K562 (cell line): ENCODE results near the gene FAM83D. TPM values are rescaled to one million over a fixed set of nuclear protein-coding genes. Genes with fewer than 3 reads are reported as not detected.

Experiments used
- ARID1B ChIP-seq: fragments of 450-650 bp; IDR thresholded peaks from 2 replicates; pipeline ENCODE4 v1.6.1; 2016; ENCODE audit warnings: antibody characterized with exemption, mild to moderate bottlenecking, inconsistent platforms
- CBFA2T3 ChIP-seq: fragments of 450-650 bp; IDR thresholded peaks from 2 replicates; pipeline ENCODE4 v1.6.1; 2017
- ELF1 ChIP-seq: fragments of 200-800 bp; sonication (Bioruptor generic); IDR thresholded peaks from 2 replicates; pipeline ENCODE4 v1.6.1; 2016; ENCODE audit warnings: missing genetic modification characterization, missing compliant biosample characterization
- GTF2E2 ChIP-seq: fragments of 200-800 bp; sonication (Bioruptor generic); IDR thresholded peaks from 2 replicates; pipeline ENCODE4 v1.6.1; 2016; ENCODE audit warnings: missing genetic modification characterization, missing compliant biosample characterization
- HDGF ChIP-seq: fragments of 450-650 bp; IDR thresholded peaks from 2 replicates; pipeline ENCODE4 v1.6.1; 2016
- HOXB6 ChIP-seq: fragments of 250-450 bp; sonication (Bioruptor Pico); IDR thresholded peaks from 2 replicates; pipeline ENCODE4 v1.5.1; 2022; ENCODE audit warnings: mild to moderate bottlenecking, borderline replicate concordance
- ILF3 ChIP-seq: fragments of 450-650 bp; IDR thresholded peaks from 2 replicates; pipeline ENCODE4 v1.6.1; 2018; ENCODE audit warnings: antibody characterized with exemption, mild to moderate bottlenecking, moderate library complexity, borderline replicate concordance
- MAFK ChIP-seq: IDR thresholded peaks from 2 replicates; pipeline ENCODE4 v1.6.1; 2011; ENCODE audit warnings: low read length, improper control_type of control experiment
- RBBP5 ChIP-seq: fragments of 200-600 bp; sonication (generic); IDR thresholded peaks from 2 replicates; pipeline ENCODE4 v1.6.1; 2012; ENCODE audit warnings: borderline replicate concordance, mild to moderate bottlenecking, low read length, control low read depth, inconsistent platforms; ENCODE audit not compliant: insufficient read depth, poor library complexity, severe bottlenecking
- SREBF1 ChIP-seq: fragments of 150-350 bp; IDR thresholded peaks from 2 replicates; pipeline ENCODE4 v1.6.1; 2014; ENCODE audit warnings: antibody characterized with exemption, low read depth, low read length, borderline replicate concordance
- ZNF224 ChIP-seq: sonication (generic); formaldehyde crosslinking; IDR thresholded peaks from 2 replicates; pipeline ENCODE4 v1.8.0; 2022; ENCODE audit warnings: mild to moderate bottlenecking, missing genetic modification reagents
- ZNF699 ChIP-seq: fragments of 250-450 bp; sonication (Bioruptor Pico); IDR thresholded peaks from 2 replicates; pipeline ENCODE4 v1.8.0; 2021; ENCODE audit warnings: mild to moderate bottlenecking, moderate library complexity; ENCODE audit not compliant: insufficient replicate concordance
- polyA plus RNA-seq, 8 experiments: library from polyadenylated mRNA; depleted of rRNA in 4 of 8; stranded (reverse) in 5 of 8; unstranded in 3 of 8; fragments of >200 nt; fragmentation: Nextera tagmentation in 2 of 8; fragmentation: Illumina TruSeq in 1 of 8; extraction: Ambion mirVana in 2 of 8; extraction: Trizol in 1 of 8; gene quantifications; 2 replicates each; pipeline versions ENCODE4 v1.2.1 to v1.2.3, GENCODE V29; 2011 to 2014; ENCODE audit warnings: inconsistent platforms in 1 of 8, missing spikeins in 1 of 8
- total RNA-seq, 7 experiments: library from RNA; depleted of rRNA in 6 of 7; stranded (reverse); fragments of >200 nt in 6 of 7; fragmentation: Illumina TruSeq in 2 of 7; extraction: Trizol in 2 of 7; gene quantifications; 2 replicates each; pipeline versions ENCODE4 v1.2.1 to v1.2.3, GENCODE V29; 2011 to 2021; ENCODE audit warnings: low replicate concordance in 1 of 7
- TF ChIP-seq, protein P1 (sequence below): sonication (generic); formaldehyde crosslinking; IDR thresholded peaks from 2 replicates; pipeline ENCODE4 v1.5.0; 2020; ENCODE audit warnings: missing genetic modification reagents
- TF ChIP-seq, protein P2 (sequence below): fragments of 200-600 bp; sonication (generic); IDR thresholded peaks from one replicate; pipeline ENCODE4 v1.6.1; 2012; ENCODE audit warnings: mild to moderate bottlenecking, low read depth, low read length, inconsistent platforms

Gene FAM83D
- total and polyA plus RNA-seq, 9 of the 15 experiments (the other 6 are each of a cell fraction or from before 2014, with no cell fraction given) = 8.2 to 66.1 (median 43.5) TPM

DNA sequence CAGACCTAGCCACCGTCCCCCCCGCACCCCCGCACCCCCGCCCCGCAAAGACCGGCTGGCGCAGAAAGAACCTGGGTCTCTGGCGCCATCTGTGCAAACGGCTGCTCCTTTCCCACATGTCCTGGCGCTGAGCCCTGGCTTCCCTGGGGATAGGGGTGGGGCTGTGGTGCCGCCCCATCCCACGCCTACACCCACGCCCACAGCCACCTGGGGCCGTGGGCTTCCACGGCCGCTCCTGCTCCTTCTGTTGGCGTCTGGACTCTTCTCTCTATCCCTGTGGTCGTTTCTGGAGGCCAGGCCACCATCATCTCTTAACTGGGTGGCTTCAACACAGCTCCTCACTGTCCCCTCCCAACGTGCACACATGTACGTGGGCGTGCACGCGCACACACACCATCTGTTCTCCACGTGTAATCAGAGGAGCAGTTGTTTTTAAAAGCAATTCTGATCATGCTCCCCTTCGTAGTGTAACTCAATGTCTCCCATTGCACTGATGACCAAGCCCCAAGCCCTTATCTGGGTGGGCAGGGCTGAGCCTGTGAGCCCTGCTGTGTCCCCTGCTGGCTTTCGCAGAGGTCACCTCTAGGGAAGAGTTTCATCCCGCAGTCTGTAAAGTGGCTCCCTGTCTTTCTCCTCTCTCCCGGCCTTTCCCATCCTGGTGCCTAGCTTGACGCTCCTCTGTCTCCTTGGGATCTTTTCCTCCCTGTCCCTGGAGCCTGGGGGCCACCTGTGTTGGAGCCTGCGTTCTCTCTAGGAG, 31.9 kb upstream of the FAM83D start (continued):
- TF ChIP-seq HOXB6 (CRISPR knock-in tag) (no peak), SREBF1 (no peak), HDGF (no peak), ELF1 (tag) (no peak), MAFK (no peak), ARID1B (peak; percentile 25; the same call in 1 of the 2 replicates), ILF3 (no peak), RBBP5 (no peak), GTF2E2 (tag) (no peak), ZNF224 (CRISPR knock-in tag) (no peak), CBFA2T3 (peak; percentile 51), ZNF699 (CRISPR knock-in tag) (no peak)
- TF ChIP-seq, protein P1, sequence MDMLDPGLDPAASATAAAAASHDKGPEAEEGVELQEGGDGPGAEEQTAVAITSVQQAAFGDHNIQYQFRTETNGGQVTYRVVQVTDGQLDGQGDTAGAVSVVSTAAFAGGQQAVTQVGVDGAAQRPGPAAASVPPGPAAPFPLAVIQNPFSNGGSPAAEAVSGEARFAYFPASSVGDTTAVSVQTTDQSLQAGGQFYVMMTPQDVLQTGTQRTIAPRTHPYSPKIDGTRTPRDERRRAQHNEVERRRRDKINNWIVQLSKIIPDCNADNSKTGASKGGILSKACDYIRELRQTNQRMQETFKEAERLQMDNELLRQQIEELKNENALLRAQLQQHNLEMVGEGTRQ (CRISPR knock-in tag) = no peak
- TF ChIP-seq, protein P2, sequence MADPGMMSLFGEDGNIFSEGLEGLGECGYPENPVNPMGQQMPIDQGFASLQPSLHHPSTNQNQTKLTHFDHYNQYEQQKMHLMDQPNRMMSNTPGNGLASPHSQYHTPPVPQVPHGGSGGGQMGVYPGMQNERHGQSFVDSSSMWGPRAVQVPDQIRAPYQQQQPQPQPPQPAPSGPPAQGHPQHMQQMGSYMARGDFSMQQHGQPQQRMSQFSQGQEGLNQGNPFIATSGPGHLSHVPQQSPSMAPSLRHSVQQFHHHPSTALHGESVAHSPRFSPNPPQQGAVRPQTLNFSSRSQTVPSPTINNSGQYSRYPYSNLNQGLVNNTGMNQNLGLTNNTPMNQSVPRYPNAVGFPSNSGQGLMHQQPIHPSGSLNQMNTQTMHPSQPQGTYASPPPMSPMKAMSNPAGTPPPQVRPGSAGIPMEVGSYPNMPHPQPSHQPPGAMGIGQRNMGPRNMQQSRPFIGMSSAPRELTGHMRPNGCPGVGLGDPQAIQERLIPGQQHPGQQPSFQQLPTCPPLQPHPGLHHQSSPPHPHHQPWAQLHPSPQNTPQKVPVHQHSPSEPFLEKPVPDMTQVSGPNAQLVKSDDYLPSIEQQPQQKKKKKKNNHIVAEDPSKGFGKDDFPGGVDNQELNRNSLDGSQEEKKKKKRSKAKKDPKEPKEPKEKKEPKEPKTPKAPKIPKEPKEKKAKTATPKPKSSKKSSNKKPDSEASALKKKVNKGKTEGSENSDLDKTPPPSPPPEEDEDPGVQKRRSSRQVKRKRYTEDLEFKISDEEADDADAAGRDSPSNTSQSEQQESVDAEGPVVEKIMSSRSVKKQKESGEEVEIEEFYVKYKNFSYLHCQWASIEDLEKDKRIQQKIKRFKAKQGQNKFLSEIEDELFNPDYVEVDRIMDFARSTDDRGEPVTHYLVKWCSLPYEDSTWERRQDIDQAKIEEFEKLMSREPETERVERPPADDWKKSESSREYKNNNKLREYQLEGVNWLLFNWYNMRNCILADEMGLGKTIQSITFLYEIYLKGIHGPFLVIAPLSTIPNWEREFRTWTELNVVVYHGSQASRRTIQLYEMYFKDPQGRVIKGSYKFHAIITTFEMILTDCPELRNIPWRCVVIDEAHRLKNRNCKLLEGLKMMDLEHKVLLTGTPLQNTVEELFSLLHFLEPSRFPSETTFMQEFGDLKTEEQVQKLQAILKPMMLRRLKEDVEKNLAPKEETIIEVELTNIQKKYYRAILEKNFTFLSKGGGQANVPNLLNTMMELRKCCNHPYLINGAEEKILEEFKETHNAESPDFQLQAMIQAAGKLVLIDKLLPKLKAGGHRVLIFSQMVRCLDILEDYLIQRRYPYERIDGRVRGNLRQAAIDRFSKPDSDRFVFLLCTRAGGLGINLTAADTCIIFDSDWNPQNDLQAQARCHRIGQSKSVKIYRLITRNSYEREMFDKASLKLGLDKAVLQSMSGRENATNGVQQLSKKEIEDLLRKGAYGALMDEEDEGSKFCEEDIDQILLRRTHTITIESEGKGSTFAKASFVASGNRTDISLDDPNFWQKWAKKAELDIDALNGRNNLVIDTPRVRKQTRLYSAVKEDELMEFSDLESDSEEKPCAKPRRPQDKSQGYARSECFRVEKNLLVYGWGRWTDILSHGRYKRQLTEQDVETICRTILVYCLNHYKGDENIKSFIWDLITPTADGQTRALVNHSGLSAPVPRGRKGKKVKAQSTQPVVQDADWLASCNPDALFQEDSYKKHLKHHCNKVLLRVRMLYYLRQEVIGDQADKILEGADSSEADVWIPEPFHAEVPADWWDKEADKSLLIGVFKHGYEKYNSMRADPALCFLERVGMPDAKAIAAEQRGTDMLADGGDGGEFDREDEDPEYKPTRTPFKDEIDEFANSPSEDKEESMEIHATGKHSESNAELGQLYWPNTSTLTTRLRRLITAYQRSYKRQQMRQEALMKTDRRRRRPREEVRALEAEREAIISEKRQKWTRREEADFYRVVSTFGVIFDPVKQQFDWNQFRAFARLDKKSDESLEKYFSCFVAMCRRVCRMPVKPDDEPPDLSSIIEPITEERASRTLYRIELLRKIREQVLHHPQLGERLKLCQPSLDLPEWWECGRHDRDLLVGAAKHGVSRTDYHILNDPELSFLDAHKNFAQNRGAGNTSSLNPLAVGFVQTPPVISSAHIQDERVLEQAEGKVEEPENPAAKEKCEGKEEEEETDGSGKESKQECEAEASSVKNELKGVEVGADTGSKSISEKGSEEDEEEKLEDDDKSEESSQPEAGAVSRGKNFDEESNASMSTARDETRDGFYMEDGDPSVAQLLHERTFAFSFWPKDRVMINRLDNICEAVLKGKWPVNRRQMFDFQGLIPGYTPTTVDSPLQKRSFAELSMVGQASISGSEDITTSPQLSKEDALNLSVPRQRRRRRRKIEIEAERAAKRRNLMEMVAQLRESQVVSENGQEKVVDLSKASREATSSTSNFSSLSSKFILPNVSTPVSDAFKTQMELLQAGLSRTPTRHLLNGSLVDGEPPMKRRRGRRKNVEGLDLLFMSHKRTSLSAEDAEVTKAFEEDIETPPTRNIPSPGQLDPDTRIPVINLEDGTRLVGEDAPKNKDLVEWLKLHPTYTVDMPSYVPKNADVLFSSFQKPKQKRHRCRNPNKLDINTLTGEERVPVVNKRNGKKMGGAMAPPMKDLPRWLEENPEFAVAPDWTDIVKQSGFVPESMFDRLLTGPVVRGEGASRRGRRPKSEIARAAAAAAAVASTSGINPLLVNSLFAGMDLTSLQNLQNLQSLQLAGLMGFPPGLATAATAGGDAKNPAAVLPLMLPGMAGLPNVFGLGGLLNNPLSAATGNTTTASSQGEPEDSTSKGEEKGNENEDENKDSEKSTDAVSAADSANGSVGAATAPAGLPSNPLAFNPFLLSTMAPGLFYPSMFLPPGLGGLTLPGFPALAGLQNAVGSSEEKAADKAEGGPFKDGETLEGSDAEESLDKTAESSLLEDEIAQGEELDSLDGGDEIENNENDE = no peak
